Measurements from ENCODE around the gene N4BP2L1. TPM values are rescaled to one million over a fixed set of nuclear protein-coding genes. Genes with fewer than 3 reads are reported as not detected.

N4BP2L1 gene
- total RNA-seq, 2 experiments from 2014 or later = 22.1 to 24.0 TPM

Other genes with a start within 250 kb of the N4BP2L1 start
- not detected for gene ZAR1L, start 112.8 kb downstream of the N4BP2L1 start, total RNA-seq
- gene BRCA2, start 112.6 kb downstream of the N4BP2L1 start, total RNA-seq = 10 to 100 TPM; 22.1 to 23.1 TPM
- gene N4BP2L2, start 110.7 kb upstream of the N4BP2L1 start, total RNA-seq = 100 to 1,000 TPM in 1 of 2 experiments, 10 to 100 TPM in 1; 86.6 to 102 TPM
- gene PDS5B, start 158.3 kb upstream of the N4BP2L1 start, total RNA-seq = 10 to 100 TPM; 59.4 to 61.7 TPM